PC-9 (cell line): ENCODE results near the gene CCDC92.

ENCODE experiments used
- CTCF ChIP-seq: fragments of 200-600 bp; sonication (generic); conservative IDR thresholded peaks from 2 replicates; pipeline ENCODE4 v1.6.1; 2017; ENCODE audit warnings: mixed run types, antibody characterized with exemption, mild to moderate bottlenecking, moderate library complexity
- EZH2 ChIP-seq: fragments of 200-600 bp; sonication (generic); IDR thresholded peaks from 2 replicates; pipeline ENCODE4 v1.8.0; 2017; ENCODE audit warnings: antibody characterized with exemption, low read depth

- TF ChIP-seq CTCF, result no peak
- no peak for TF ChIP-seq EZH2
Measured at GRCh38 chr12:123935956-123936355, 36.7 kb downstream of the CCDC92 start.
